ES-I3 (cell line): ENCODE data around the gene SURF2.

Experiments used
- H3K36me3 ChIP-seq: 2 replicates; pipeline ENCODE4 v1.6.1; 2013; ENCODE audit warnings: mild to moderate bottlenecking, low read length, control low read depth, moderate library complexity; ENCODE audit not compliant: insufficient read depth
- H3K4me1 ChIP-seq: 2 replicates; pipeline ENCODE4 v1.6.1; 2013; ENCODE audit warnings: mild to moderate bottlenecking, control low read depth, low read length; ENCODE audit not compliant: insufficient read depth
- H3K9ac ChIP-seq: 2 replicates; pipeline ENCODE4 v1.6.1; 2013; ENCODE audit warnings: low read depth, mild to moderate bottlenecking, low read length, moderate library complexity
- H3K9me3 ChIP-seq: 2 replicates; pipeline ENCODE4 v1.6.1; 2013; ENCODE audit warnings: mild to moderate bottlenecking, low read length, moderate library complexity; ENCODE audit not compliant: control insufficient read depth, insufficient read depth

The SURF2 gene

DNA sequence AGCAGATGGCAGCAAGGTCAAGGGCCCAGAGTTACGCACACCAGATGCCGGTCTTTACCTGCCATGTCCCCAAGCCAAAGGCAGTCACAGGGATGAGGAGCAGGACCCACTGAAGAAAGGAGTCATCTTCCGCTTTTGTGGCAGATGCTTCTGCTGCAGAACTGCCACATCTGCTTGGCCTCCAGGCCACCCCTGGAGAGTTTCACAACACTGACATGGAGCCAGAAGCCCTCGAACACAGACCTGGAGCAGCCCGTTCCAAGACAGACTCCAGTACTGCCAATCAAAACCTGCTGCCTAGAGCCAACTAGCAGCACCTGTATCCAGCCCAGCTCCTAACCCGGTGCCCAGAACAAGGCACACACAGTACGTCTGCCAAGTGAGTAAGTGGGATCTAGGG, 1.6 kb upstream of the SURF2 start:
- Histone ChIP-seq H3K9me3 (no peaks in the 10 kb centered on the region), H3K4me1 (no peaks in the 10 kb centered on the region), H3K36me3 (peaks cover 20% of the 10 kb centered on the region), H3K9ac (no peak overlapping the region)

DNA sequence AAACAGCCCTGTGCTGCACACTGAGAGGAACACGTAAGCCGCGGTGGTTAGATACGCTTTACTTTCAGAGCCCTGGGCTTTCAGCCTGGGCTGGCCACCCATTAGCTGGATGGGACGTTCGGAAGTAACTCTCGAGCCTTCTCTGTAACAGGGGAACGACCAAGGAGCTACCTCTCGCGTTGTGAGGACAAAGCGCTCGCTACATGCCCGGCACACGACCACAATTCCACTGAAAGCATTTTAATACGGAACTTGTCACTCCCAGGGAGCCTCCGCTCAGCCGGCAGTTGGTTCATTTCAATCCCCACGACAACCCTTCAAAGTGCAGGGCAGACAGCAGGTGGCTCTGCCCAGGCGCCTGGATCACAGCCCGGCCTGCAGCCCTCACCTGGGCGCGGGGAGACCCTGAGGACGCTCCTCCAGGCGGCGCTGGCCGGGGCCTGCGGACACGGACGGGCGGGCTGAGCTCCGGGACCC, 431 bp upstream of the SURF2 start:
- no peaks in the 10 kb centered on the region for H3K4me1 ChIP-seq
- H3K36me3 ChIP-seq: peaks cover 8% of the 10 kb centered on the region
- peak overlapping the region; percentile 84 for H3K9ac ChIP-seq
- no peaks in the 10 kb centered on the region for H3K9me3 ChIP-seq

DNA sequence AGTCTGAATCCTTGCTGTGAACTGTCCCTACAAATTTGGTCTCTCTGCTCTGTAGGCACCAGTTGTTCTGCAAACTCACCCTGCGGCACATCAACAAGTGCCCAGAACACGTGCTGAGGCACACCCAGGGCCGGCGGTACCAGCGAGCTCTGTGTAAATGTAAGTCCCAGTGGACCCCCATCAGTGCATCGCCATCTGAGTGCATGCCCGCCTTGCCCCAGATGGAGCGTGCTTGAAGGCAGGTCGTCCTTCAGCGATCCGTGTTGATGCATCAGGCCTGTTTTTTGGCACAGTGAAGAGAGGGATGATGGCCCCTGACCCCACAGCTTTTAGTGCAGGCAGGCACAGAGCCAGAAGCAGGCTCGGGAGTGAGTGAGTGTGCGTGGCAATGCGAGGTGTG, 1.3 kb downstream of the SURF2 start:
- H3K9me3 ChIP-seq: no peaks in the 10 kb centered on the region
- H3K9ac ChIP-seq: no peak overlapping the region
- peaks cover 10% of the 10 kb centered on the region for H3K36me3 ChIP-seq
- no peaks in the 10 kb centered on the region for H3K4me1 ChIP-seq

DNA sequence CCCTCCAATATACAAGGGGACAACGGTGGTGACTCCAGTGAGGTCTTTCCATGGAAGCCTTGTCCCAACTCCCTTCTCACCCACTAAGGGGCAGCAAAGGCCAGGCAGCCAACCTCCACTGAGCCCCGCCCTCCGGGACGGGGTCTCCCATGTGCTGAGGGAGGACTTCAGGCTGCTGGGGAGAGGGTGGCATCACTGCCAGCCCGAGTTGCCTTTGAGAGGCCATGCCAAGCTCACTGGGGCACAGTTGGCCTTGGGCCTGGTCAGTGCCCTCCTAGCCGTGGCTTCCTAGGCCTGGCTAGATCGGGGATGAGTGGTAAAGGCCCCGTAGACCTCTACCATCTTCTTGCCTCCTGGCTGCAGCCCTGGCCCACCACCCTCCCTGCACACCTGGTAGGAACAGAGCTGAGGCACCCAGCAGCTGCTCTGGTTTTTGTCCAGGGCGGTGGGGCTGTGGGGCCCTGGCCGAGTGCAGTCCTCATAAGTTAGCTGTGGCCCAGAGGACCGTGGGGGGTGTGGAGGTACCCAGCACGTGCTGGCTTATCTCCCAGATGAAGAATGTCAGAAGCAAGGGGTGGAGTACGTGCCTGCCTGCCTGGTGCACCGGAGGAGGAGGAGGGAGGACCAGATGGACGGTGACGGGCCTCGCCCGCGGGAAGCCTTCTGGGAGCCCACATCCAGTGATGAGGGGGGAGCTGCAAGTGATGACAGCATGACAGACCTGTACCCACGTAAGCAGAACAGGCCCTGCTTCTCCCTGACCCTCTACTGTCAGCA, 3.2 kb downstream of the SURF2 start:
- Histone ChIP-seq H3K36me3 (peaks cover 10% of the 10 kb centered on the region), H3K9ac (no peak overlapping the region)

DNA sequence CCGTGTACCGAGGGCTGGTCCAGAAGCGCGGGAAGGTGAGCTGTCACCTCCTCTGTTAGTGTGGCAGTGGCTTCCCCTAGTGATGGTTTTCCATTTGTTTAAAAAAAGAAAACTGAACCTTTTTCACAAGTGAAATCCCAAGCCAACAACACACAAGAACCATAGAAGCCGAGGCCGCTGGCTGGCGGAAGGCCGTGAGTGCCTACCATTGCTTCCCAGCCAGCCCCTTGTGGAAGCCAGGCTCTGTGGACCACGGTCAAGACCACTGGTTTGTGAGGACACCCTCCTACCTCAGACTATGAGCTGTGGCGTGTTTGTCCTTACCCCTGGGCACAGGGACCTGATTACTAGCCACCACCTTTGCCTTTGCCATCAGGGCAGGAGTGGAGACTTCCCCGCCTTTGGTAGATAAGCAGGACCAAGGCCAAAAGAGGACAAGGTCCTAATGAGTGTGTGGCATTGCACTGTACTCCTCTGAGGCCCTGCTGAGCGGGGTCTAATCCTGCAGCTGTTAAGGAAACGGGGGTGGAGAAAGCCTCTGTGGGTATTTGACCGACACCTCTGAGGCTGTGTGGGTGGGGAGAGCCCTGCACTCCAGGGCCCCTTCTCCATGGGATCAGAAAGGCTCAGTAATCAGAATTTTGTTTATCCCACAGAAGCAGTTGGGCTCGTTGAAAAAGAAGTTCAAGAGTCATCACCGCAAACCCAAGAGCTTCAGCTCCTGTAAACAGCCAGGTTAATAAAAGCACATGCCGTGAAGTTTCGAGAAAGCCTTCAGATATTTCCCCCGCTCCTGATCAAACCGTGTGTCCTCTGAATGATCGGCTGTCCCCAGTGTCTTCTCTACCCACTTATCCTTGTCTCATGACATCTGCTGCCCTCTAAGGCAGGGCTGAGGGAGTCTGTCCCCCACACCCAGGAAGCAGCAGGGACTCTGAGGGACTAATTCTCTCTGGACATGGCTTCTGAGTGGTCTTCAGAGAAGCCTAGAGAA, 4.3 kb downstream of the SURF2 start:
- Histone ChIP-seq H3K4me1 (no peaks in the 10 kb centered on the region), H3K9ac (no peak overlapping the region), H3K36me3 (peaks cover 16% of the 10 kb centered on the region)

More for the DNA sequence above, 3.2 kb downstream of the SURF2 start:
- H3K4me1 ChIP-seq: no peaks in the 10 kb centered on the region
- no peaks in the 10 kb centered on the region for H3K9me3 ChIP-seq

DNA sequence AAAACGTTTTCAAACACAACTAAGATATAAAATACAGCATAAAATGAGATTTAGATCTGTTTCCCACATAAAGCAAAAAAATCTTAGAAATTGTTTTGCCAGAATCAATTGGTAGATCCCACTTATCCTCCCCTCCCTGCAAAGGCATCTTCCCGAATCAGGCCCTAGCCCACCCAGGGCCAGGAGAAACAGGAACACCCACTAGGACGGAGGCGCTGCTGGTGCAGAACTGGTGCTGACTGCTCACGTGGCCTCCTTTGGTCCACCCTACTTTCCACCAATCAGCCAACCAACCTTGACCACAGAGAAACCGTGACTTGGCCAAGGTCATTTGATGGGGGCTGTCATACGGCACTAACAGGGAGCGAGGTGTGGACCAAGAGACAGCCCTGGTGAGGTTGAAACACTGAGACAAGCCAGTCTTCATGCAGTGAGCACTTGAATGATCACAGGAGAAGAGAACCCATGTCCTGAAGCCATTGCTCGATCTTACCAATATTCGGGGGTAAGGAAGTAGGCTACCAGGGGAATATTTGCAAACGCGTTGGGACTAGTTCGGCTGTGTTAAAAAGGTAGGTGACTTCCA, 5.2 kb downstream of the SURF2 start:
- H3K4me1 ChIP-seq: no peaks in the 10 kb centered on the region

More for the DNA sequence above, 4.3 kb downstream of the SURF2 start:
- no peaks in the 10 kb centered on the region for H3K9me3 ChIP-seq

DNA sequence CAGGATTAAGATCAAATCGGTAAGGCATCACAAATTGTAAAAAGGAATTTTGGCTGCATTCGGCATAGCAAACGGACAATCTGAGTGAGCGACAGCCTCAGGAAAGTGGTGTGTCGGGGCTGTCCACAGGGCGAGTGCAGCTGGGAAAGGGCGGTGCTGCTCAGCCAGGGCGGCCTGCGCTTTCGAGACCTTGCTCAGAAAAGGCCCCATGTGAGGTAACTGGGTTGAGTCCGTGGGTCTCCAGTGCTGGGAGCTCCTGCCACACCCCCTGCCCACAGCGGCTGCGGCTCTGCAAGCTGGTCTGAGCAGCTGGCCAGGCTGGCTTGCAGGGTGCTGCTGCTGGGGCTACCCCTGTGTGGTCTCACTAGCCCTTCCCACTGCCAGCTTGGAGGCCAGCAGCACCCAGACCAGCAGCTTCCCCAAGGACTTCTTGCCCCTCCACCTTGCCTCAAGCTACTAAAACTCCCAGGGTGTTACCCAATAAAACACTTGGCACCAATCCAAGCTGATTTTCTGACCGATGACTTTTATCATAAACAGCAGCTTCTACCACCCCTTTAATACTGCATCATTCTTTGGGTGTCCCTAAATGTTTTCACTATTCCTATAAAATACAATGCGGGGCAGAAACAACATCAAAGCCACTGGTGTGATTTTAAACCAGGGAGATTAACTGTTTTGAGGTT, 6.2 kb downstream of the SURF2 start:
- H3K9ac ChIP-seq: no peak overlapping the region
- peaks cover 19% of the 10 kb centered on the region for H3K36me3 ChIP-seq
- H3K4me1 ChIP-seq: no peaks in the 10 kb centered on the region

More for the DNA sequence above, 5.2 kb downstream of the SURF2 start:
- Histone ChIP-seq H3K9ac (no peak overlapping the region), H3K9me3 (no peaks in the 10 kb centered on the region), H3K36me3 (peaks cover 19% of the 10 kb centered on the region)

DNA sequence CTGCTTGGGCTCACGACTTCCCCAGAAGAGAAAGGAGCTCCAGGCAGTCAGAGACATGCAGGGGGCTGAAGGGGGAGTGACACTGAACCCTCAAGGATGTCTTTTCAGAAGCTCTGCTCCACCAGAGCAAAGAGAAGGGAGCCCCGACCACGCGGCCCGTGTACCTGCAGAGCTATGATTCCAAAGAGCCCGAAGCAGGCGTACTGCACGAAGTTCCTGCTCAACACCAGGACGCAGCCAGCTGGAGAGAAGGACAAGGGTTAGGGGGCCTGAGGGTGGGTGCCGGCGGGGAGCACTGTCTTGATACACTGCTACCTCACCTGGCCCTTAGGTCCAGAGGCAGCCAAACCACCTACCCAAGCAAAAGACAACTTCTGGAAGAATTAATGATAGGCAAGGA, 10.1 kb downstream of the SURF2 start:
- Histone ChIP-seq H3K9ac (no peak overlapping the region), H3K36me3 (peaks cover 18% of the 10 kb centered on the region), H3K4me1 (no peaks in the 10 kb centered on the region), H3K9me3 (no peaks in the 10 kb centered on the region)

More for the DNA sequence above, 6.2 kb downstream of the SURF2 start:
- no peaks in the 10 kb centered on the region for H3K9me3 ChIP-seq

DNA sequence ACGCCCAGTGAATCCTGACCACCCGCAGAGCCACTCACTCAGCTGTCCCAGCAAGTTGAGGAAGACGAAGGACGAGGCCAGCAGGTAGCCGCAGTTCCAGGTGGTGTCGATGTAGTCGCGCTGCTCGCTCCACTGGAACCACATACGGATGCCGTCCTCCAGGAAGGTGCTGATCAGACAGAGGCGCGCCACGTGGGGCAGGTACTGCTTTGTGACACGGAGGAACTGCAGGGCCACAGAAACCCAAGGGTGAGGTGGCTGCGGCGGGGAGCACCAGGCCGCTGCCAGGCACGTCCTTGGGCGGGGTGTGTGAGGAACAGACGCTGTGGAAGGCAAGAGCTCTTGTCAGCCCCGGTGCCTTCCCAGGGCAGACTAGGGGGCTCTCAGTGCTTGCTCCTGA, 10.9 kb downstream of the SURF2 start:
- H3K36me3 ChIP-seq: peaks cover 17% of the 10 kb centered on the region
- no peaks in the 10 kb centered on the region; the same call in 1 of the 2 replicates for H3K4me1 ChIP-seq
- no peak overlapping the region for H3K9ac ChIP-seq
- no peaks in the 10 kb centered on the region for H3K9me3 ChIP-seq

DNA sequence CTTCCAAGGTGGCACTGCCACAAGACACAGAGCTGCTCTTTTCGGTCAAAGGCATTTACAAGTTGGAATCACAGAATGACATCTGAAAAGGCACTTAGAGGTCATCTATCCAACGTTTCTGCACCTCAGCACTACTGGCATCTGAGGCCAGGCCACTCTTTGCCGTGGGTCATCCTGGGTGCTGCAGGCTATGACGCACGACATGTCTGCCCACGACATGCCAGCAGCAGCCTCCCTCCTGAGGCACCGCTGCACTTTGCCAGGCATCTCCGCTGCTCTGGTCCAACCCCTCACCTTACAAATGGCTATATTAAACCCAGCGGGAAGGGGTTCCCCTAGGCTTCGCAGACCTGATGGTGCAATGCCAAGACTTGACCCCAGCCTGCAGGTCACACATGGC, 11.4 kb downstream of the SURF2 start:
- peaks cover 17% of the 10 kb centered on the region for H3K36me3 ChIP-seq
- H3K9ac ChIP-seq: no peak overlapping the region
- H3K4me1 ChIP-seq: no peaks in the 10 kb centered on the region; the same call in 1 of the 2 replicates
- no peaks in the 10 kb centered on the region for H3K9me3 ChIP-seq

DNA sequence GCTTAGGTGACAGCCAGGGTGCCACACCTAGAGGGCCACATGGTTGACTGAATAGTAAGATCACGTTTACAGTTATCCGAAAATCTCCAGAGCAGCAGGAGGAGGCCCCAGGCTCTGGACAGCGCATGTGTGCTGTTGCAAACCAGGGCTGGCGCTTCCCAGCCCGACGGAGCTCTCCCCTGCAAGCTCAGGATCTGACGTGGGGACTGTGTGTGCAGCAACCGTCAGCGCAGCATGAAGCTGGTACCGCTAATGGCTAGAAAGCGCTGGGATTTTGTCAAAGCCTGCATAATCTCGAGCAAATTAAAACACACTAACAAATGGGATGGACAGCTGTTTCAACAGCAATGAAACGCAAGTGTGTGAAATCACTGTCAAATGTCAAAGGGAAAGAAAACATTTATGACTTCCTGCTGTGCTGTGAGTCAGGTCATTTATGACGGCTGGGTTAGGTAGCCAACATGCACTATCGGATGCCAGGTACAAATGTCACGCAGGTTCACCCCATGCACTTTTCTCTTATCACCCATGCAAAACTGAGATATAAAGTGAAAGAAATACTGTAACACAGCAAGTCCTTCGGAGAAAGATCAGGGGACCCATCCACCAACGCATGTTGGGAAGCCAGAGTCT, 12.0 kb downstream of the SURF2 start:
- Histone ChIP-seq H3K9ac (no peak overlapping the region), H3K9me3 (no peaks in the 10 kb centered on the region), H3K36me3 (peaks cover 17% of the 10 kb centered on the region), H3K4me1 (no peaks in the 10 kb centered on the region; the same call in 1 of the 2 replicates)

DNA sequence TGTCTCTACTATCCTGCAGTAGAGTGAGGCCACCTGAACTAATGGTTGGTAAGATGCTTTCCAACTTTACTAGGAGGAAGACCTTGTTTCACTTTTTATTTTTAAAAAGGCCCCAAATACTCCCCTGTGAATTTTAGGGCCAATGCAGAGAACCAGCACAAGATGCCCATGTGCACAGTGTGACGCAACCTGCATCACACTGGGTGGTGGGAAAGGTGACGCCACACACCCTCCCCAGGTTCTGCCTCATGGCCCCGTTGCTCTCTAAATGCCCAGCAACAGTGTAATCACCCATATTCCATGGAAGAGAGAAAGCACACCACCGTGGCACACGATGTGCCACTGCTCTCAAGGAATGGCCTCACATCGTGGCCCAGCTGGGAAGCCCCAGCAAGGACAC, 13.1 kb downstream of the SURF2 start:
- Histone ChIP-seq H3K36me3 (peaks cover 17% of the 10 kb centered on the region), H3K9ac (no peak overlapping the region), H3K4me1 (no peaks in the 10 kb centered on the region; the same call in 1 of the 2 replicates)

DNA sequence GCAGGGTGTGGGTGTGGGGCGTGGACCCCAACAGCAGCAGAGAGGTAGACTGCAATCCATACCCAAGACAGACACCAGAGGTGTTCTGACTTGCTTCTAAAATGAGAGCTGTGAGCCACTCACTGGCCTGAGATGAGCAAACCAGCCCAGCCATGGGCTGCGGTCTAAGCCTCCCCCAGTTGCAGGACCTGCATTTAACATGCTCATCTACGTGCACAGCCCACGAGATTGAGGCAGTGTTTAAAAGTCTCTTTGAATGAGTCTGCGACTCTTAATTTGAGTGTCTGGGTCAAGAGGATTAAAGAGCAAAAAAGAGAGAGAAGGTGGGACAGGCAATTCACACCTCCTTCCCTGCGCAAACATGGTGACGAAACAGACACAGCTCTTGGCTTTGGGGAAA, 13.6 kb downstream of the SURF2 start:
- peaks cover 17% of the 10 kb centered on the region for H3K36me3 ChIP-seq
- H3K9ac ChIP-seq: no peak overlapping the region

More for the DNA sequence above, 13.1 kb downstream of the SURF2 start:
- no peaks in the 10 kb centered on the region for H3K9me3 ChIP-seq

More for the DNA sequence above, 13.6 kb downstream of the SURF2 start:
- H3K9me3 ChIP-seq: no peaks in the 10 kb centered on the region
- no peaks in the 10 kb centered on the region; the same call in 1 of the 2 replicates for H3K4me1 ChIP-seq
